ENCODE measurements around the gene UBL3.

UBL3 gene

DNA sequence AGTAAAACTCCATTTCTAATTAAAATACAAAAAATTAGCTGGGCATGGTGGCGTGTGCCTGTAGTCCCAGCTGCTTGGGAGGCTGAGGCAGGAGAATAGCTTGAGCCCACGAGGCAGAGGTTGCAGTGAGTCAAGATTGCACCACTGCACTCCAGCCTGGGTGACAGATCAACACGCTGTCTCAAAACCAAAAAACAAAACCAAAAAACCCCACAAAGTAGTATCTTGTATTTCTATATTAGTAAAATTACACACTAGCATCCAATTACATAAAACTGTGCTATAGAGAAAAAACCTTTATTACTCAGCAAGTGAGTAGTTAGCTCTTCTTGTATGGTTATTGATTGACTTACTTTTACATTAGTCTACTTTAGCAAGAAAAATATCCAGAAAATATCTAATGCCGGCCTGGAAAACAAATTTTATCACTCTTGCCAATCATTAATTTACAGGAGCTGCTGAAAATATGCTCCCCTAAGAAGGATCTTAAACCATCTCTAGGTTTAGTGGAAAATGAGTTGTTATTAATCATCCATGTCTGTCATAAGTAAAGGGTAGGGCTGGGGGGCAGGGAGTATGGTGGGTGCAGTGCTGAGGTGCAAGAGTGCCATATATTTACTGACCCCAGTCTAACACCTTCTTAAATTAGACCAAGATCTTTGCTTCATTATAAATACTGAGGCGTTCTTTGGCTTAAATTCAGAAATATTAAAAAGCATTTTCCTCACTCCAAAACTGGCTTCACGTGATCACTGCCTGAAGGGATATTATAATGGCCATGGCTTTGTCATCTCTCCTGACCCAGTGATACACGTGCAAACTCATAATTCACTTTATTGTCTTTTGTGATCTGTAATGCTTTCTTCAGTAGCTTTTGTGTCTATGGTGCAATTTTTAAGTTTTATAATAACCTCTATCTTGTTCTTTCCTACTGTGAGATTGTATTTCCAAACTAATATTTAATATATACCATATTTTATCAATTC, 44.1 kb downstream of the UBL3 start:
- no peak for DNase-seq

DNA sequence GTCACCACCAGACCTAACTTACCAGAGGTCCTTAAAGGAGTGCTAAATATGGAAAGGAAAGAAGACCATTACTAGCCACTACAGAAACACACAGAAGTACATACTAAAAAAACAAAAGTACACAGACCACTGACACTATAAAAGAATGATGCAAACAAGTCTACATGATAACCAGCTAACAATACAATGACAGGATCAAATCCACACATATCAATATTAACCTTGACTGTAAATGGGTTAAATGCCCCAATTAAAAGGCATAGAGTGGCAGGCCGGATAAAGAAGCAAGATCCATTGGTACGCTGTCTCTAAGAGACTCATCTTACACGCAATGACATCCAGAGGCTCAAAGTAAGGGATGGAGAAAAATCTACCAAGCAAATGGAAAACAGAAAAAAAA, 47.2 kb downstream of the UBL3 start:
- DNase-seq = no peak

DNA sequence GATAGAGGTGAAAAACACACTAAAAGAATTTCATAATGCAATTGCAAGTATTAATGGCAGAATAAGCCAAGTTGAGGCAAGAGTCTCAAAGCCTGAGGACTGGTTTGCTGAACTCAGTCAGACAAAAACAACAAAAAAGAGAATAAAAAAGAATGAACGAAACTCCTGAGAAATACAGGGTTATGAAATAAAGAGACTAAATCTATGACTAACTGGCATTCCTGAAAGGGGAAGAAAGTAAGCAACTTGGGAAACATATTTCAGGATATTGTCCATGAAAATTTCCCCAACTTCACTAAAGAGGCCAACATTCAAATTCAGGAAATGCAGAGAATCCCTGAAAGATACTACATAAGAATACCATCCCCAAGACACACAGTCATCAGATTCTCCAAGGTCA, 47.8 kb downstream of the UBL3 start:
- DNase-seq = no peak

DNA sequence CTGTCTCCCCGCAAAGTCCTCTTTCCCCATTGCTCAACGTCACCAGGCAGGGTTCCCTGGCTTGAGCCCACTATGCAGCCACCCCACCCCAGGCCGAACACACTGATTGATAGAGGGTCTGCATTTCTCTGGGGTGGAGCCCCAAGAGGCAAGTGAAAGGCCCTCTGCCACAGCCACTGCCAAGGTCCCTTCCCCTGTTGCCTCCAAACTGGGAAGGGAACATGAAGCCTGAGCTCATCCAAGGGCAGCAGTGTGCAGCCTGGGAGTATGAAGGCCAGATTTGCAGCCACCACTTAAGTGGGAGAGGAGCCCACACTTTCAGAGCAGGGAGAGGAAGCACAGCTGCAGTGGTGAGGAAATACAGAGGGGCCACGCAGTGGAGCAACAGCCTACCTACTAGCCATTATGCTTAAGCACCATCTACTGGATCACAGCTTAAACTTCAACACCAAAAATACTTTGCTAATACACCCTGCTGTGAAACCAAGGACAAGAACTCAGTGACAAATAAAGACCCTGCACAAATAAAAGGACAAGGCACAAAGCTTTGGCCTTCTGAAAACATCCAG, 48.6 kb downstream of the UBL3 start:
- DNase-seq = no peak

DNA sequence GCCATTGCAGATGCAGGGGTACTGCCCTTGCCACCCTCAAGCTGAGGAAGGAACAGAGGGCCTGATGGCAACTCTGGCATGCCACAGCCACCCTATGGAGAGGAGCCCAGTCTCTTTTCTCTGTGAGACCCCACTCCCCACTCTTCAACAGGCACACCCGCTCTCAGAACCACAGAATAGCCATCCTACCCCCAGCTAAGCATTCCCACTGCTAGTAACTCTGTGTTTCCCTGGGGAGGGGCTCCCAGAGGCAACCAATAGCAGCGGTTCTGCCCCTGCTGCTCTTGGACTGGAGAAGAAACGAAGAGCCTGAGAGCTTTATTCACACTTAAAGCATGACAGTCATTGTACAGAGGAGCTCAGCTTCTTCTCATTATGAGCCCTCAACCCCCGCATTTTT, 49.3 kb downstream of the UBL3 start:
- DNase-seq = no peak

DNA sequence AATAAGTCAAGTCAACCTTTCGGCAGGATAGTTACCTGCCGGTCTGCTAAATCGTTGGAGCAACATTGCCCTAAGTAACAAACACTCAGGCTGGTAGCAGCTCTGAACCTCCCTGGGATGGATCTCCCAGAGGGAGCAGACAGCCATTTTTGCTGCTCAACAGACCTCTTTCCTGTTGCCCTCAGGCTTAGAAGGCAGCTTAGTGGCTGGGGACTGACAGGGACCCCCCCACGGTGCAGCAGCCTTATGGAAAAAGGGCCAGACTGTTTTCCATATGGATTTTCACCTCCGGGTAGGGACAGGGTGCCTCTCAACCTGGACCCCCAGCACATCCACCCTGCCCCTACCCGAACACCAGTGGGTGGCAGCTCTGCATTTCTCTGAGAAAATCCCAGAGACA, 49.7 kb downstream of the UBL3 start:
- DNase-seq = no peak

DNA sequence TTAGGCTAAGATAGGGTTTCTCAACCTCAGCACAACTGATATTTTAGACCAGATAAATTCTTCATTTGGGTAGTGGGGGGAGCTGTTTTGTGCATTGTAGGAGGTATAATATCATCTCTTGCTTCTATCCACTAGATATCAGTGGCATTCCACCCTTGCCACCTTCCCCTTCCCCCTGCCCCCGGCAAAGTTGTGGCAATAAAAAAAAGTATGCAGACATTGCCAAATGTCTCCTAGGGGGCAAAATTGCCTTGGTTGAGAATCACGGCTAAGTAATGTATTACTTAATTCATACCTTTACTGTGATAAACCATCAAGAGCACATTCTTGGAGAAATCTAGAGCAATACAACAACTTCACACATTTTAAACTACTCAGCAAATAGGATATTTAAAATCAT, 51.4 kb downstream of the UBL3 start:
- DNase-seq = no peak

DNA sequence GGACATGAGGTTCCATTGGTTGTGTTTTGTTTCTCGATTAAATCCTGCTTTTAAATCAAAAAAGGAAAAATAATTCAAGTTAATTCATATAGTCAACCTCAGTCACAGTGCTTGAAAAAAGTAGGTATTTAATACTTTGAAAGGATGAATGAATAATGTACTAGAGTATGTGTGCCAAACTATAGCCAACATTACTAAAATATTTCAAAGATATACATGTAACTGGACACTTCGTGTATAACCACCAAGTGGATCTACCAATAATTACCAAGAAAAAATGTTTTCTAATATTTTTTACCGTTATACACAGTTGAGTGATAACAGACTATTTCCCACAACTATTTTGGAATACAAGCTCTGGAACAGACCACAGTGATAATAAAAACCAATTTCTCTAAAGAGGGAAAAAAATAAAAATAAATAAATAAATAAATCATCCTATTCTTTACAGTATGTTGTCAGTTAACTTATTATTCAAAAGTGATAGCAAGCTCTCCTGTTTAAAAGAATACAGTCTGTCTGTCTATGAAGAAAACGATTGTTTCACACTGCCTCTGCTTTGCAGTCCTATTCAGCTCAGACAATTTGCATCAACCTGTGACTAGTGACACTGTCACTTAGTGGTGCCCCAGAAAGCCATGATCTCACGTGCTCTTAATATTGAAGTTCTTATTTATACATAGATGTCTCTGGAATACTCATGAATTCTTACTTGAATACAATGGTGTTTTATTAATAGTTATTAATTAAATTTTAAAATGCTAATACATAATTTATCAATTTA, 58.2 kb downstream of the UBL3 start:
- no peak for DNase-seq

DNA sequence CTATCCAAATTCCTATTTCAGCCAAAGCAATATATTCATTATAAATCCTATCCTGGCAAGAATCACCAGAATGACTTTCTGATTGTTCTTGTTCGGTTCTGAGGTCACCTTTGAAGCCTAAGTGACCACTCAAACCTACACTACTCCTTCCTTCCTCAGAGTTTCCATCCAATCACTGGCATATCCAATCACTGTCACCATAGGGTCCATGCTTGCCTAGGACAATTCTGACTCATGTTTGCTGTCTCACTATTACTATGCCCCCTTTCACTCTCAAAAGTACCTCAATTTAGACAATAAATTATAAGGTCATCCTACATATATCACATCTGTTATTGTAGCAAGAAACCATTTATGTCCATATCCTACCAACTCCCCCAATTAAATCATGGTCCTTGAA, 58.9 kb downstream of the UBL3 start:
- no peak for DNase-seq

DNA sequence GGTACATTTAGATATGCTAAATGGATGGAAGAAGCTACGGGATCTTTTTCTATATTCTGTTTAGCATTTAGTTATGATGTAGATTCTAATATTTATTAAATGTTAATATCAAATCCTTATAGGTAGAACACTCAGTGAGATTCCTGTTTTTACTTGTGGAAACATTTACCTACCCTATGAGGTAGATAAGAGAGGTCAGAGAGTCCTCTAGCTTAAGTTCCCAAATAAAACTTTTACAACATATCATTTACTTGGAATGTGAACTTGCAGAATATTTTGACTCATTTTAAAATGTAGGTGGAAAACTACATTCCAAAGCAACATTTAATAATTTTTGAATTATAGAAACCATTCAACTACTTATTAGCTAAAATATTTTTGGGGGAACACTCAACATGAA, 63.7 kb downstream of the UBL3 start:
- no peak for DNase-seq

DNA sequence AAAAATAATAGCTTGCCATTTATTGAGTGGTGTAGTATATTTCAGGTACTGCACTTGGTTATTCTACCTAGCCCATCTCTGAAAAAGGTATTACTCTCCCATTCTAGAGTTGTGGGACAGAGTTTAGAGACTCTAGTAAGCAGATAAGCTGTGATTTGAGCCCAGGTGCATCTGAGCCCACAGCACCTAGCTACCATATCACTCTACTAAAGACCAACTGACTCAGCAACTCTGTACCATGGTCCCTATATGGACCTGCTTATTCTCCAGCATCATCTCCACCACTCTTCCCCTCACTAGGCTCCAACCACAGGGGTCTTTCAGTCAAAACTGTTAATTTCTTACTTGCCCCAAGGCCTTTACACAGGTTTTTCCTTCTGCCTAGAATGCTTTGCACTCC, 64.4 kb downstream of the UBL3 start:
- no peak for DNase-seq

DNA sequence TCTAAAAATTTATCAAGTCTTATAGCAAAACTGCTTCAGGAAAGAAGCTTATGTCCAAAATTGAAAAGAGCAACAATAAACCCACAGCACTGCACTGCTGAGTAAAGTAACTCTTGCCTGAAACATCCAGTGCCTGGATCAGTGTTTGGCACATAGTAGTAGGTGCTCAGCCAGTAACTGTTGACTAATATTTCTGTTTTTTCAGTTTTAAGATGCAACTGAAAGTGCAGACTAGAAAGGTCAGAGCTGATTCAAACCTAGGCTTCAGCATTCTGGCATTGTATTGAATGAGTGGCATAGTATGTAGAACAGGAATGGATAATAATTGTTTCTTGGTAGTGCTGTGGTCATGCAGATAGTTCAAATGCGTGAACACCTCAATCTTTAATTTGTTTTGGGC, 67.6 kb downstream of the UBL3 start:
- DNase-seq = no peak

DNA sequence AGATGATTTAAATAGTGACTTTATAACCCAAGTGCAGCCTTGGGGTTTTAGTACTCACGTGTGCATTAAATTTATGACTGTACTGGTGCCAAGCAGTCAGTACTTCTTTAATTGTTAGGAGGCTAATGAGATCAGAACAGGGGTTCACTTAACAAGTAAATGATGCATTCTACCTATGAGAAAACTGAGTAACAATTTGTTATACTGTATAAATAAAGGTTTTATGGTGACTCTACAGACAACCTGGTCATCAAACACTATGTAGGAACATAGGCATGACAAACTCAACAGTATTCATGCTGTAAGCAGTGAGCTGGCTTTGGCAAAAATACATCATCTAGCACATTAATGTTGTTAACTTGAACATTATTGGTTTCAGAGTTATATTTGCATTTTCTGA, 75.6 kb downstream of the UBL3 start:
- DNase-seq = no peak

DNA sequence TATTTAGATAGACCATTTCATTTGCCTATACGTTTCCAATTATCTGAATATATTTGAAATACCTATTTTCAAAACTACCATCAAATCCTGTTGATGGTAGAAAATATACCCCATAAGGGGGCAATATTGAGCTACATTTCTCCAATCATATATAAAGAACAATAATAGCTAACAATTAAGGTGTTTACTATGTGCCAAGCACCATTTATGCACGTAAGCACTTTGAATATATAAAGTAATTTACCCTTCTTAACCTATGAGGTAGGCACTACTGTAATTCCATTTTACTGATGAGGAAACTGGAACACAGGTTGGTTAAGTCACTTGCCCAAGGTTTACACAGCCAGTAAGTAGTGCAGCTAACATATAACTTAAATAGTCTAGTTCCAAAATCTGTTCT, 79.2 kb downstream of the UBL3 start:
- peak in 3 of 6 experiments; percentile 35 to 64 (median 53) for DNase-seq

DNA sequence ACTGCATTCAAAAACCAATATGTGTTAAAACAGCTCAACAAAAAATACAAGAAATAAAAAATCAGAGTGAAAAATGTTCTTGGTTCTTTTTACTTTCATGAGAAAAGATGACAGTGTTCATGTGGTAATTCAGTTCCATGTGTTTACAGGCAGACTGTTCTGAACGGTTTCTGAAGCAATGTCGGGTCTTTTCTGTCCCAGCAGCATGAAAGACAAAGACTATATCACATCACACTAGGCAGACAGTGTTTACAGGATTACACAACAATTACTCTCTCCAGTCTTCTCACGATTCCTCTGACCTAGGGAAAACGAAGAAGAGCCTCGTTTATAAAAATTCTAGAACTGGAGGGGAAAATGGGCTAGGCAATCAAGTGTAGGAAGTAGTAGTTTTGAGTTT, 83.4 kb downstream of the UBL3 start:
- no peak for DNase-seq

DNA sequence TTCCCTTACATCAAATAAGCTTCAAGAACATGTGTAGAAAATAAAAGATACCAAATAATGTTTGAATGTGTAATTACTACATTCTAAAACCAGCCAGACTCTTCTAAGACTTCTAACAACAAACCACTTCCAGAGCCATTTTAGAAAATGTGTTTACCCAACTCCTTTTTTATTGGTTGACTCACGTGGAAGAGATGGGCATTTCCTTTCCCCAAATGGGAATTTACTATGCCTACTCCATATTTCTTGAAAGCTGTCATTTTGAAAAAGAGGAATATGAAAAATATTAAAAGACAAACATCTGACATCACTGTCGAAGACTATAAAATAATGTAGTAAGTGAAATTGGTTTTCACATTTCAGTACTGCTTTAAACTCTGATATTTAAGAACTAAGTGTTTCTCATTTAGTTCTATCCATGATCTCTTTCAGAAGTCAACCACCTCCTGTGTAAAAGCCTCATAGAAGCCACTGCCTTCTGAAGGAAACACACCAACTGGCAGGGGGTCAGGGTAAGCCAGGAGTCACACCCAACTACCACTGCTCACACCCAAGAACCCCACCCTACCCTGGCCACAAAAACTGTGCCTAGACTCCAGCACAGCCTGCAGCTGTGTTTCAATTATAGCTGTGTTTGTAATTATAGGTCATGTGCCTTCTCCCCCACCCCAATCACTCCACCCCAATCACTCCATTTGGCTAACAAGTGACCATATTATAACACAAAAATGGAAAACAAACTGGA, 86.8 kb downstream of the UBL3 start:
- DNase-seq = no peak

DNA sequence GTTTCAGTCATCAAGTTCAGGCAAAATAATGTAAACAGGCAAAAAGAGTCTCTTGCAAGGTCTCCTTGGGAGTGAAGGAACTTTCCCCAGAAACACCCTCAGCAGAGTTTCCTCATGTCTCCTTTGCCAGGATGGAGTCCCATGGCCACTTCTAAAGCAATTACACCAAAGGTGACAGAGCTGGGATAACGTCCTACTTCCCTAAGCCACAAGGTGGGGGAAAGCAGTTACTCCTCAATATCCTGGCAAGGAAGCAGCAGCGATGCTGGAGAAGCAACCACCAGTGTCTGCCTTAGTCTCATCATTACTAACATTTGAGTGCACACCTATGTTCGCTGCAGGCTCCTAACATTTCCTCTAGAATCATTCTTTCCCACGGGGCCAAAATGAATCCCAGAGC, 88.6 kb downstream of the UBL3 start:
- no peak for DNase-seq

DNA sequence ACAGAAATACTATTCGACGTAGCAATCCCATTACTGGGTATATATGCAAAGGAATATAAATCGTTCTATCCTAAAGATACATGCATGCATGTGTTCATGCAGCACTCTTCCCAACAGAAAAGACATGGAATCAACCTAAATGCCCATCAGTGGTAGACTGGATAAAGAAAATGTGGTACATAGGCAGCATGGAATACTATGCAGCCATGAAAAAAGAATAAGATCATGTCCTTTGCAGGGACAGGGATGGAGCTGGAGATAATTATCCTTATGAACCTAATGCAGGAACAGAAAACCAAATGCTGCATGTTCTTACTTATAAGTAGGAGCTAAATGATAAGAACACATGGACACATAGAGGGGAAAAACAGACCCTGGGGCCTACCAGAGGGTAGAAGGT, 89.3 kb downstream of the UBL3 start:
- no peak for DNase-seq

DNA sequence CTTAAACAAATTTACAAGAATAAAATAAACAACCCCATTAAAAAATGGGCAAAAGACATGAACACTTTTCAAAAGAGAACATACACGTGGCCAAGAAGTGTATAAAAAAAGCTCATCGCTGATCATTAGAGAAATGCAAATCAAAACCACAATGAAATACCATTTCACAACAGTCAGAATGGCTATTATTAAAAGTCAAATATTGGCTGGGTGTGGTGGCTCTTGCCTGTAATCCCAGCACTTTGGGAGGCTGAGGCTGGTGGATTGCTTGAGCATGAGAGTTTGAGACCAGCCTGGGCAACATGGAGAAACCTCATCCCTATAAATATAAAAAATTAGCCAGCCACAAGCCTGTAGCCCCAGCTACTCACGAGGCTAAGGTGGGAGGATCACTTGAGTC, 89.9 kb downstream of the UBL3 start:
- DNase-seq = no peak

DNA sequence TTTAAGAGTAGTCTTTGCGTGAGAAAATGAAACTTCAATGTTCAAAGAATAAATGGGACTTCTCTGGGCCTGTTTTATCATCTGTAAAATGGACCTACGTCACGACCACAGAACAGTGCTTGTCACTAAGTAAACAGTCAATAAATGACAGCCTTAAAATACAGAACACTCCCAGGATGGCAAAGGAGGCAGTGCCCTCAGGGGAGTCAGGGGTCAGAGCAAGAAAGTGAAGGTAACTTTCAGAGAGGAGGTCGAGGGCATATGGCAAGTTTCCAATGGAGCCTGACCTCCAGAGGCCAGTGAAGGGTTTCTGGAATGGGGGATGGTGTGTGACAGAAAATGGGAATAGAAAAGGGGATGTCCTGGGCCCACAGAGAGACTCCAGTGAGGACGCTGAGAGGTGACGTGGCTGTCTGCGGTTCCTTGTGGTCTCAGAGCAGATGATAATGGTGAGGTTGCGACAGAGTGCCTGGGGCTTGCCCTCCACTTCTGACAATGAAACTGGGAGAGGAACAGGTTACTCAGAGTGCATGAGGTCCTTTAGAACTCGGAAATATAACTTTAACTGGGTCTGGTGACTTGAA, 91.8 kb downstream of the UBL3 start:
- DNase-seq = no peak

DNA sequence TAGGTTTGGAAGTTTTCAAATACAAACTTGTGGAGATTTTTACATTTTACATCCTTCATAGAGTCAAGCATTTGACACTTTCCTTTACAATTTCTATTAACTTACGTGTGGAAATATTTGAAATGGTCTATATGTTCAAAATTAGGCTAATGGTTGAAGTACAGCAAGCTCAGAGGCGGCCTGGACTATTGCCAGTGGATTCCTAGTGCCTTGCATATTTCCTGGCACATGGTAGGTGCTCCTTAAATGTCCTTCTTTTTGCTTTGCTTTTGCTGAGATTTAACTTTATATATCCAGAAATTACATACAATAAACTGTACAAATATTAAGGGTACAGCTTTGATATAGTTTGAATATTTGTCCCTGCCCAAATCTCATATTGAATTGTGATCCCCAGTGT, 93.9 kb downstream of the UBL3 start:
- DNase-seq = no peak

DNA sequence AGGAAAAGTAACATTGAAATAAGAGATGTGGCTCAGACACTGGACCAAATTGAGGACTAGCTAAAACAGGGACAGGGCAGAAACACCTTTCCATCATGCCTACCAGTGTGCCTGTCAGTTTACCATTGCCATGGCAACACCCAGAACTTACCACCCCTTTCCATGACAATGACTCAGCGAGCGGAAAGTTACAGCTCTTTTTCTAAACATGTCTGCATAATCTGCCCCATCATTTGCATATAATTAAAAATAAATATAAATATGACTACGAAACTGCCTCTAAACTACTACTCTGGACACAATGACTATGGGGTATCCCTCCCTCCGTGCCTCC, 96.0 kb downstream of the UBL3 start:
- DNase-seq = no peak
